ENCODE data around the gene CD2. TPM values are rescaled to one million over a fixed set of nuclear protein-coding genes. Genes with fewer than 3 reads are reported as not detected.

Gene CD2
- total RNA-seq = 1 to 10 TPM in 2 of 4 donors, under 1 TPM in 1, not detected in 1; 0.35 to 1.2 (median 1.0) TPM

GRCh38 chr1:116754198-116754977, at the start of gene CD2:
TSS of gene CD2 (plus strand) at chr1:116754430. CDS start at chr1:116754493, 63 bp downstream.
- H3K4me1 ChIP-seq = no peaks in the 10 kb centered on the region
- H3K27me3 ChIP-seq = no peaks in the 10 kb centered on the region
- intact Hi-C loops (cut with DNase I; ENCODE audit: low total_unique reads) = no loop called here
- H3K4me3 ChIP-seq = no peak within 1 kb of the TSS
- H3K9me3 ChIP-seq = no peaks in the 10 kb centered on the region
- H3K36me3 ChIP-seq = no peaks in the 10 kb centered on the region
- TF ChIP-seq POLR2A (IDR thresholded peaks at IDR 0.05) = no peak
- no peak for TF ChIP-seq CTCF (IDR thresholded peaks at IDR 0.05)
- no peak for DNase-seq
- no peak within 1 kb of the TSS for H3K27ac ChIP-seq

GRCh38 chr1:116706123-116706522, 48.1 kb upstream of the CD2 start:
- Histone ChIP-seq H3K9me3 (no peaks in the 10 kb centered on the region), H3K4me3 (no peak overlapping the region), H3K36me3 (no peaks in the 10 kb centered on the region), H3K4me1 (no peaks in the 10 kb centered on the region), H3K27me3 (no peaks in the 10 kb centered on the region), H3K27ac (no peak overlapping the region)
- no peak for DNase-seq
- TF ChIP-seq CTCF (IDR thresholded peaks at IDR 0.05) = no peak
- TF ChIP-seq POLR2A (IDR thresholded peaks at IDR 0.05) = no peak
- intact Hi-C loops (cut with DNase I; ENCODE audit: low total_unique reads) = no loop called here

- Histone ChIP-seq H3K4me1 (no peaks in the 10 kb centered on the region), H3K27ac (no peak overlapping the region), H3K27me3 (no peaks in the 10 kb centered on the region), H3K36me3 (no peaks in the 10 kb centered on the region), H3K9me3 (no peaks in the 10 kb centered on the region), H3K4me3 (no peak overlapping the region)
- intact Hi-C loops (cut with DNase I; ENCODE audit: low total_unique reads) = no loop called here
- no peak for DNase-seq
- TF ChIP-seq CTCF (IDR thresholded peaks at IDR 0.05) (no peak), POLR2A (IDR thresholded peaks at IDR 0.05) (no peak)
Observed at GRCh38 chr1:116706841-116707240, 47.4 kb upstream of the CD2 start.

GRCh38 chr1:116708255-116708900, 45.9 kb upstream of the CD2 start:
- no peak overlapping the region for H3K27ac ChIP-seq
- no peaks in the 10 kb centered on the region for H3K36me3 ChIP-seq
- H3K4me3 ChIP-seq = no peak overlapping the region
- intact Hi-C loops (cut with DNase I; ENCODE audit: low total_unique reads) = no loop called here
- H3K9me3 ChIP-seq = no peaks in the 10 kb centered on the region
- DNase-seq = no peak
- TF ChIP-seq POLR2A (IDR thresholded peaks at IDR 0.05) (no peak), CTCF (IDR thresholded peaks at IDR 0.05) (no peak)
- no peaks in the 10 kb centered on the region for H3K4me1 ChIP-seq
- no peaks in the 10 kb centered on the region for H3K27me3 ChIP-seq

GRCh38 chr1:116709666-116710167, 44.5 kb upstream of the CD2 start:
- DNase-seq = no peak
- no peaks in the 10 kb centered on the region for H3K4me1 ChIP-seq
- no peak overlapping the region for H3K4me3 ChIP-seq
- intact Hi-C loops (cut with DNase I; ENCODE audit: low total_unique reads) = no loop called here
- no peaks in the 10 kb centered on the region for H3K27me3 ChIP-seq
- H3K27ac ChIP-seq = no peak overlapping the region
- H3K36me3 ChIP-seq = no peaks in the 10 kb centered on the region
- no peak for TF ChIP-seq POLR2A (IDR thresholded peaks at IDR 0.05)
- no peak for TF ChIP-seq CTCF (IDR thresholded peaks at IDR 0.05)
- no peaks in the 10 kb centered on the region for H3K9me3 ChIP-seq

Measured in uterus (tissue), 4 donors.